ENCODE data around the gene TNFAIP8. TPM values are rescaled to one million over a fixed set of nuclear protein-coding genes. Genes with fewer than 3 reads are reported as not detected.

The TNFAIP8 gene
- total and polyA plus RNA-seq, 10 of the 15 experiments (the other 5 are each of a cell fraction or from before 2014, with no cell fraction given), result 124 to 324 (median 177) TPM

DNA sequence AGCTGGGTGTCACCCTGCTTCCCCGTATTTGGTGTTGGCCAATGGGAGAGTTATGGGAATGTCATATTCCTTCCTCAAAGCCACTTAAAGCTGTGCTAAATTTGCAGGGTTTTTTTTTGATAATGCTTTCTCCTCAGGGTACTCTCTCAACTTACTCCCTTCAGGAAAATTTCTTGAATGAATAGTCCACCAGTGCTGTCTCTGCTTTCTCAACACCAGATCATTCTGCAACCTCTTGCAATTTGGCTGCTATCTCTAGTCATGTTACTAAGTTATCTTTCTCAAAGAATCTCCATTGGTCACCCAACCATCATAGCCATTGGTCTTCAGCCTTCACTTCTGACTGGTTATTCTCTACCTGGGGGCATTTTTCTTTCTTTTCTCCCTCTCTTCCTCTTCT lies 13.4 kb upstream of the TNFAIP8 start (continued):
- TF ChIP-seq RB1 (IDR thresholded peaks at IDR 0.05; ENCODE audit: borderline replicate concordance) (no peak), STAT1 (conservative IDR thresholded peaks at IDR 0.05) (no peak), CHD4 (IDR thresholded peaks at IDR 0.05) (no peak), NFIC (IDR thresholded peaks at IDR 0.05; ENCODE audit: low read depth, low read length) (no peak)
- TF ChIP-seq, protein P1, sequence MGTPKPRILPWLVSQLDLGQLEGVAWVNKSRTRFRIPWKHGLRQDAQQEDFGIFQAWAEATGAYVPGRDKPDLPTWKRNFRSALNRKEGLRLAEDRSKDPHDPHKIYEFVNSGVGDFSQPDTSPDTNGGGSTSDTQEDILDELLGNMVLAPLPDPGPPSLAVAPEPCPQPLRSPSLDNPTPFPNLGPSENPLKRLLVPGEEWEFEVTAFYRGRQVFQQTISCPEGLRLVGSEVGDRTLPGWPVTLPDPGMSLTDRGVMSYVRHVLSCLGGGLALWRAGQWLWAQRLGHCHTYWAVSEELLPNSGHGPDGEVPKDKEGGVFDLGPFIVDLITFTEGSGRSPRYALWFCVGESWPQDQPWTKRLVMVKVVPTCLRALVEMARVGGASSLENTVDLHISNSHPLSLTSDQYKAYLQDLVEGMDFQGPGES (IDR thresholded peaks at IDR 0.05), result no peak
- TF ChIP-seq, protein P2, sequence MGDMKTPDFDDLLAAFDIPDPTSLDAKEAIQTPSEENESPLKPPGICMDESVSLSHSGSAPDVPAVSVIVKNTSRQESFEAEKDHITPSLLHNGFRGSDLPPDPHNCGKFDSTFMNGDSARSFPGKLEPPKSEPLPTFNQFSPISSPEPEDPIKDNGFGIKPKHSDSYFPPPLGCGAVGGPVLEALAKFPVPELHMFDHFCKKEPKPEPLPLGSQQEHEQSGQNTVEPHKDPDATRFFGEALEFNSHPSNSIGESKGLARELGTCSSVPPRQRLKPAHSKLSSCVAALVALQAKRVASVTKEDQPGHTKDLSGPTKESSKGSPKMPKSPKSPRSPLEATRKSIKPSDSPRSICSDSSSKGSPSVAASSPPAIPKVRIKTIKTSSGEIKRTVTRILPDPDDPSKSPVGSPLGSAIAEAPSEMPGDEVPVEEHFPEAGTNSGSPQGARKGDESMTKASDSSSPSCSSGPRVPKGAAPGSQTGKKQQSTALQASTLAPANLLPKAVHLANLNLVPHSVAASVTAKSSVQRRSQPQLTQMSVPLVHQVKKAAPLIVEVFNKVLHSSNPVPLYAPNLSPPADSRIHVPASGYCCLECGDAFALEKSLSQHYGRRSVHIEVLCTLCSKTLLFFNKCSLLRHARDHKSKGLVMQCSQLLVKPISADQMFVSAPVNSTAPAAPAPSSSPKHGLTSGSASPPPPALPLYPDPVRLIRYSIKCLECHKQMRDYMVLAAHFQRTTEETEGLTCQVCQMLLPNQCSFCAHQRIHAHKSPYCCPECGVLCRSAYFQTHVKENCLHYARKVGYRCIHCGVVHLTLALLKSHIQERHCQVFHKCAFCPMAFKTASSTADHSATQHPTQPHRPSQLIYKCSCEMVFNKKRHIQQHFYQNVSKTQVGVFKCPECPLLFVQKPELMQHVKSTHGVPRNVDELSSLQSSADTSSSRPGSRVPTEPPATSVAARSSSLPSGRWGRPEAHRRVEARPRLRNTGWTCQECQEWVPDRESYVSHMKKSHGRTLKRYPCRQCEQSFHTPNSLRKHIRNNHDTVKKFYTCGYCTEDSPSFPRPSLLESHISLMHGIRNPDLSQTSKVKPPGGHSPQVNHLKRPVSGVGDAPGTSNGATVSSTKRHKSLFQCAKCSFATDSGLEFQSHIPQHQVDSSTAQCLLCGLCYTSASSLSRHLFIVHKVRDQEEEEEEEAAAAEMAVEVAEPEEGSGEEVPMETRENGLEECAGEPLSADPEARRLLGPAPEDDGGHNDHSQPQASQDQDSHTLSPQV (IDR thresholded peaks at IDR 0.05), result no peak

DNA sequence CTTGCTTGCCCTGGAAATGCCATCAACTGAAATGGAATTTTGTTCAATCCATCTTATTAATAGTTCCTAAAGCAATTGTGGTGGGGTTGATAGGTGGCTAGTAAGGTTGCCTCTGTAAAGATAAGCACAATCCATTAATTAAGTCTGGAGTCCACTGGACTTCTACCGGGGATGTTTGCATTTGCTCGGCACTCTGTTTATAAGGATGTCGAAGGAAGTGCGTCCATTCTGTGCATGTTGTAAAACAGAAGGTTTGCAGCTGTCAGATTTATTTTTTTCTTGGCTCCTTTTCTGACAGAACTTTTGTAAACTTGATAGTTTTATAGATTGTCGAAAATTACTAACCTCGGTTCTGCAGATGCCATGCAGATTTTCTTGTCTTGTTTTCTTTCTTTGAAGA lies 12.8 kb upstream of the TNFAIP8 start:
- H3K9me3 ChIP-seq (replicated peaks; ENCODE audit: control insufficient read depth, insufficient read depth, low read length), result no peaks in the 10 kb centered on the region
- peak overlapping the region; percentile 65 for H3K4me2 ChIP-seq (ENCODE audit: control insufficient read depth, insufficient read depth)
- H3K27me3 ChIP-seq (replicated peaks in 1 of 2; ENCODE audit: control insufficient read depth in 2 of 2, insufficient read depth in 2 of 2, low read length in 1 of 2), result no peaks in the 10 kb centered on the region
- RAD21 ChIA-PET (ENCODE audit: unreplicated experiment), result interaction anchor here (0.8 to 18.7 kb wide), 10 partner anchors 8 to 75 kb away, joined by 3 to 501 read pairs (median 9); partner anchors contain the start of gene TNFAIP8
- peaks cover 0 to 6% of the 10 kb centered on the region in 2 experiments; a peak in 3 of 4 replicates for H3K36me3 ChIP-seq (ENCODE audit: control insufficient read depth in 2 of 2, insufficient read depth in 2 of 2, low read length in 1 of 2)
- SMC1A ChIA-PET (ENCODE audit: uncharacterized antibody, unreplicated experiment), result interaction anchor here (0.6 to 34.8 kb wide), 11 partner anchors 8 to 268 kb away, joined by 3 to 1117 read pairs (median 6); partner anchors contain the start of gene TNFAIP8
- peaks cover 99% of the 10 kb centered on the region for H3K79me2 ChIP-seq (ENCODE audit: control insufficient read depth, insufficient read depth, low read length)
- 22% methylated on average over 6 of the region's 6 CpGs for WGBS (ENCODE audit: insufficient coverage, insufficient replicate concordance, low lambda C conversion rate, missing lambda C conversion rate)
- H4K20me1 ChIP-seq (ENCODE audit: control insufficient read depth, insufficient read depth), result peaks cover 3% of the 10 kb centered on the region
- intact Hi-C loops (cut with micrococcal nuclease; ENCODE audit: unreplicated experiment) (loop anchor here (2.0 kb wide), 1 partner anchor 354 kb away; the partner anchor contains the start of gene DTWD2), in situ Hi-C loops (cut with MboI) (no loop called here)
- no TSS peak for BruUV-seq (replicated peaks)
- no peak overlapping the region for H3K9ac ChIP-seq (ENCODE audit: control insufficient read depth, insufficient read depth, low read length)
- DNase-seq (ENCODE audit: low read depth, low spot score) (no peak), FAIRE-seq (no peak), ATAC-seq (no peak)
- POLR2A ChIA-PET, result interaction anchor here (1.0 to 20.9 kb wide), 6 partner anchors 9 to 75 kb away, joined by 3 to 657 read pairs (median 3); partner anchors contain the start of gene TNFAIP8
- H3K4me1 ChIP-seq (ENCODE audit: control insufficient read depth, insufficient read depth, low read length), result peaks cover 76% of the 10 kb centered on the region
- TF ChIP-seq CREB1 (IDR thresholded peaks at IDR 0.05; ENCODE audit: low read depth) (no peak), STAT1 (conservative IDR thresholded peaks at IDR 0.05) (no peak), ASH2L (IDR thresholded peaks at IDR 0.05; ENCODE audit: borderline replicate concordance, low read depth) (no peak)
- TF ChIP-seq, protein P3, sequence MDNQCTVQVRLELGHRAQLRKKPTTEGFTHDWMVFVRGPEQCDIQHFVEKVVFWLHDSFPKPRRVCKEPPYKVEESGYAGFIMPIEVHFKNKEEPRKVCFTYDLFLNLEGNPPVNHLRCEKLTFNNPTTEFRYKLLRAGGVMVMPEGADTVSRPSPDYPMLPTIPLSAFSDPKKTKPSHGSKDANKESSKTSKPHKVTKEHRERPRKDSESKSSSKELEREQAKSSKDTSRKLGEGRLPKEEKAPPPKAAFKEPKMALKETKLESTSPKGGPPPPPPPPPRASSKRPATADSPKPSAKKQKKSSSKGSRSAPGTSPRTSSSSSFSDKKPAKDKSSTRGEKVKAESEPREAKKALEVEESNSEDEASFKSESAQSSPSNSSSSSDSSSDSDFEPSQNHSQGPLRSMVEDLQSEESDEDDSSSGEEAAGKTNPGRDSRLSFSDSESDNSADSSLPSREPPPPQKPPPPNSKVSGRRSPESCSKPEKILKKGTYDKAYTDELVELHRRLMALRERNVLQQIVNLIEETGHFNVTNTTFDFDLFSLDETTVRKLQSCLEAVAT (IDR thresholded peaks at IDR 0.05), result no peak
- H3K27ac ChIP-seq (ENCODE audit: control insufficient read depth, insufficient read depth), result peak overlapping the region; percentile 100
- no peak overlapping the region for H2AFZ ChIP-seq (ENCODE audit: control insufficient read depth, low read depth, low read length)
- H3K4me3 ChIP-seq, result peak overlapping the region; percentile 54
- CTCF ChIA-PET, result interaction anchor here (0.6 to 20.3 kb wide), 9 partner anchors 9 to 321 kb away, joined by 3 to 261 read pairs (median 5); partner anchors contain the start of gene TNFAIP8

All from GM12878 (cell line).